OCI-LY7 (cell line): ENCODE results near the gene FOXP1.

Source experiments
- EZH2phosphoT487 ChIP-seq: fragments of 200-600 bp; sonication (generic); IDR thresholded peaks from 2 replicates; pipeline ENCODE4 v1.6.1; 2018; ENCODE audit warnings: low read depth, borderline replicate concordance, mild to moderate bottlenecking, mixed run types, antibody characterized with exemption, low read length, moderate library complexity, mixed read lengths
- TF ChIP-seq, protein P1 (sequence below): fragments of 200-600 bp; sonication (generic); conservative IDR thresholded peaks from 2 replicates; pipeline ENCODE4 v1.5.1; 2014; ENCODE audit warnings: mild to moderate bottlenecking, antibody characterized with exemption, low read length, moderate library complexity, mixed read lengths

DNA sequence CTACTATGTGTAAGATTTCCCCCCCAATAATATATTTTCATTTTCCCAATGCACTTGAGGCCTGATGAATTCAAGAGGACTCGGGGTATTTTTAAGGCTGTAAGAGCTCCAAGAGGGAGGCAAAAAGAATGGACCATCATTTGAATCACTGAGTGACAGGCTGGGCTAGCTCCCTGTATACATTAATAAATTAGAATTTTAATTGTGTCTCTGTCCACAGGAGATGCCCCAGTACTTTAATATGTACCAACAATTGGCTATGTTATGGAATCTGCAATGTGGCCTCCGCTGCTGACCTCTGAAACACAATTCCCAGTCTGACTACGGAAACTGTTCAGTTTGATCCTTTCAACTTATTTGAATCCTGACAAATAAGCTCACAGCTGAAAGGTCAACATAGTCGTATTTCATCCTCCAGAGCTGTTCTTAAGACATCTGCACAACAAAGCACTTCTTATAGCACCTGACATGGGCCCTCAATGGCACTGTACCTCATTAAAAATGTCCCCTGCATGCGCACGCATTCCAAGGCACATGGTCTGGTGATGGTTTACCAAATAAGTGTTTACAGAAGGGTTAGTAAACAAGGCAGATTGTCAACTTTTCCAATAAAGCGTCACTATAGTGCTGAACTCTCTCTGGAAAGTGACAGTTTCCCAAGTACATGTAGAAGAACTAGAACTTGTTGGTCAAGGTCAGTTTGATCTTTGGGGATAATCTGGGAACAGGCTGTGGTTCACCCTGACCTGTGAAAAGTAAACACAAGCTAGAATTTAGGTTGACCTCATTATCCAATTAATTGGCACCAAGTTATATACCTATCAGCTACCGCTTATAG is 472.9 kb downstream of the FOXP1 start:
- TF ChIP-seq, protein P1, sequence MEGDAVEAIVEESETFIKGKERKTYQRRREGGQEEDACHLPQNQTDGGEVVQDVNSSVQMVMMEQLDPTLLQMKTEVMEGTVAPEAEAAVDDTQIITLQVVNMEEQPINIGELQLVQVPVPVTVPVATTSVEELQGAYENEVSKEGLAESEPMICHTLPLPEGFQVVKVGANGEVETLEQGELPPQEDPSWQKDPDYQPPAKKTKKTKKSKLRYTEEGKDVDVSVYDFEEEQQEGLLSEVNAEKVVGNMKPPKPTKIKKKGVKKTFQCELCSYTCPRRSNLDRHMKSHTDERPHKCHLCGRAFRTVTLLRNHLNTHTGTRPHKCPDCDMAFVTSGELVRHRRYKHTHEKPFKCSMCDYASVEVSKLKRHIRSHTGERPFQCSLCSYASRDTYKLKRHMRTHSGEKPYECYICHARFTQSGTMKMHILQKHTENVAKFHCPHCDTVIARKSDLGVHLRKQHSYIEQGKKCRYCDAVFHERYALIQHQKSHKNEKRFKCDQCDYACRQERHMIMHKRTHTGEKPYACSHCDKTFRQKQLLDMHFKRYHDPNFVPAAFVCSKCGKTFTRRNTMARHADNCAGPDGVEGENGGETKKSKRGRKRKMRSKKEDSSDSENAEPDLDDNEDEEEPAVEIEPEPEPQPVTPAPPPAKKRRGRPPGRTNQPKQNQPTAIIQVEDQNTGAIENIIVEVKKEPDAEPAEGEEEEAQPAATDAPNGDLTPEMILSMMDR, result no peak
- no peak for TF ChIP-seq EZH2phosphoT487
